GM12878 (cell line): ENCODE data around the gene CCDC110. TPM values are rescaled to one million over a fixed set of nuclear protein-coding genes. Genes with fewer than 3 reads are reported as not detected.

Experiments
- BCL11A ChIP-seq: IDR thresholded peaks from 2 replicates; pipeline ENCODE4 v1.6.1; 2011; ENCODE audit warnings: low read depth, low read length
- CBFB ChIP-seq: IDR thresholded peaks from 2 replicates; pipeline ENCODE4 v1.6.1; 2016; ENCODE audit warnings: antibody characterized with exemption, low read depth
- CHD1 ChIP-seq: IDR thresholded peaks from 2 replicates; pipeline ENCODE4 v1.6.1; 2012; ENCODE audit warnings: low read depth, low read length, improper control_type of control experiment
- GABPA ChIP-seq: IDR thresholded peaks from 2 replicates; pipeline ENCODE4 v1.6.1; 2014; ENCODE audit warnings: antibody characterized with exemption, low read depth, mild to moderate bottlenecking, inconsistent platforms
- MEF2B ChIP-seq: fragments of 450-650 bp; IDR thresholded peaks from 2 replicates; pipeline ENCODE4 v1.6.1; 2018; ENCODE audit warnings: mild to moderate bottlenecking, moderate library complexity; ENCODE audit not compliant: partially characterized antibody, poor library complexity, severe bottlenecking
- MYC ChIP-seq: IDR thresholded peaks from 2 replicates; pipeline ENCODE4 v1.6.1; 2011; ENCODE audit warnings: mild to moderate bottlenecking, low read length, moderate library complexity, inconsistent platforms; ENCODE audit not compliant: insufficient read depth, insufficient replicate concordance, insufficient read length, severe bottlenecking
- NBN ChIP-seq: fragments of 450-650 bp; IDR thresholded peaks from 2 replicates; pipeline ENCODE4 v1.6.1; 2016
- NFYB ChIP-seq: IDR thresholded peaks from 2 replicates; pipeline ENCODE4 v1.6.1; 2011; ENCODE audit warnings: low read depth, mild to moderate bottlenecking, low read length, improper control_type of control experiment, moderate library complexity; ENCODE audit not compliant: insufficient read depth
- NKRF ChIP-seq: fragments of 450-650 bp; conservative IDR thresholded peaks from 2 replicates; pipeline ENCODE4 v1.6.1; 2017; ENCODE audit warnings: mild to moderate bottlenecking, moderate library complexity
- NR2C2 ChIP-seq: IDR thresholded peaks from 2 replicates; pipeline ENCODE4 v1.6.1; 2011; ENCODE audit warnings: borderline replicate concordance, low read depth; ENCODE audit not compliant: control insufficient read depth, insufficient read length
- RELB ChIP-seq: fragments of 450-650 bp; IDR thresholded peaks from 2 replicates; pipeline ENCODE4 v1.6.1; 2017; ENCODE audit warnings: low read depth, mild to moderate bottlenecking, moderate library complexity
- RFX5 ChIP-seq: IDR thresholded peaks from 2 replicates; pipeline ENCODE4 v1.6.1; 2011; ENCODE audit warnings: low read depth, low read length, improper control_type of control experiment
- RUNX3 ChIP-seq: IDR thresholded peaks from 2 replicates; pipeline ENCODE4 v1.6.1; 2012; ENCODE audit warnings: low read length, inconsistent platforms
- polyA plus RNA-seq, 11 experiments: library from polyadenylated mRNA; depleted of rRNA in 4 of 11; unstranded in 6 of 11; stranded (reverse) in 5 of 11; fragments of >200 nt; fragmentation: Nextera tagmentation in 4 of 11; fragmentation: Illumina TruSeq in 1 of 11; extraction: Ambion mirVana in 4 of 11; extraction: Trizol in 1 of 11; gene quantifications; 1 replicate in 1 of 11; 2 replicates in 10 of 11; pipeline versions ENCODE4 v1.2.1 to v1.2.3, GENCODE V29; 2011 to 2016; ENCODE audit warnings: inconsistent platforms in 2 of 11, missing spikeins in 2 of 11, low read depth in 1 of 11
- total RNA-seq, 4 experiments: library from RNA; depleted of rRNA in 3 of 4; stranded (reverse); fragments of >200 nt in 3 of 4; fragmentation: Illumina TruSeq in 1 of 4; extraction: Trizol in 1 of 4; gene quantifications; 2 replicates each; pipeline versions ENCODE4 v1.2.1 to v1.2.3, GENCODE V29; 2013 to 2021
- TF ChIP-seq, protein P1 (sequence below): fragments of 450-650 bp; IDR thresholded peaks from 2 replicates; pipeline ENCODE4 v1.6.1; 2016; ENCODE audit warnings: mild to moderate bottlenecking, moderate library complexity, borderline replicate concordance
- TF ChIP-seq, protein P2 (sequence below): fragments of 150-350 bp; IDR thresholded peaks from 2 replicates; pipeline ENCODE4 v1.6.1; 2016; ENCODE audit warnings: low read depth, low read length
- TF ChIP-seq, protein P3 (sequence below): IDR thresholded peaks from 2 replicates; pipeline ENCODE4 v1.6.1; 2011; ENCODE audit warnings: borderline replicate concordance, low read depth, mild to moderate bottlenecking, moderate library complexity, low read length; ENCODE audit not compliant: insufficient read depth, poor library complexity, severe bottlenecking

CCDC110 gene
- total and polyA plus RNA-seq, 10 of the 15 experiments (the other 5 are each of a cell fraction or from before 2014, with no cell fraction given): 0.85 to 3.1 (median 2.1) TPM; not detected in 1

- TF ChIP-seq NKRF: no peak
- peak; percentile 12 for TF ChIP-seq MEF2B
- TF ChIP-seq NFYB: no peak
- no peak for TF ChIP-seq CBFB
- peak; percentile 55; the same call in 1 of the 2 replicates for TF ChIP-seq BCL11A
- TF ChIP-seq CHD1: no peak
- TF ChIP-seq, protein P1, sequence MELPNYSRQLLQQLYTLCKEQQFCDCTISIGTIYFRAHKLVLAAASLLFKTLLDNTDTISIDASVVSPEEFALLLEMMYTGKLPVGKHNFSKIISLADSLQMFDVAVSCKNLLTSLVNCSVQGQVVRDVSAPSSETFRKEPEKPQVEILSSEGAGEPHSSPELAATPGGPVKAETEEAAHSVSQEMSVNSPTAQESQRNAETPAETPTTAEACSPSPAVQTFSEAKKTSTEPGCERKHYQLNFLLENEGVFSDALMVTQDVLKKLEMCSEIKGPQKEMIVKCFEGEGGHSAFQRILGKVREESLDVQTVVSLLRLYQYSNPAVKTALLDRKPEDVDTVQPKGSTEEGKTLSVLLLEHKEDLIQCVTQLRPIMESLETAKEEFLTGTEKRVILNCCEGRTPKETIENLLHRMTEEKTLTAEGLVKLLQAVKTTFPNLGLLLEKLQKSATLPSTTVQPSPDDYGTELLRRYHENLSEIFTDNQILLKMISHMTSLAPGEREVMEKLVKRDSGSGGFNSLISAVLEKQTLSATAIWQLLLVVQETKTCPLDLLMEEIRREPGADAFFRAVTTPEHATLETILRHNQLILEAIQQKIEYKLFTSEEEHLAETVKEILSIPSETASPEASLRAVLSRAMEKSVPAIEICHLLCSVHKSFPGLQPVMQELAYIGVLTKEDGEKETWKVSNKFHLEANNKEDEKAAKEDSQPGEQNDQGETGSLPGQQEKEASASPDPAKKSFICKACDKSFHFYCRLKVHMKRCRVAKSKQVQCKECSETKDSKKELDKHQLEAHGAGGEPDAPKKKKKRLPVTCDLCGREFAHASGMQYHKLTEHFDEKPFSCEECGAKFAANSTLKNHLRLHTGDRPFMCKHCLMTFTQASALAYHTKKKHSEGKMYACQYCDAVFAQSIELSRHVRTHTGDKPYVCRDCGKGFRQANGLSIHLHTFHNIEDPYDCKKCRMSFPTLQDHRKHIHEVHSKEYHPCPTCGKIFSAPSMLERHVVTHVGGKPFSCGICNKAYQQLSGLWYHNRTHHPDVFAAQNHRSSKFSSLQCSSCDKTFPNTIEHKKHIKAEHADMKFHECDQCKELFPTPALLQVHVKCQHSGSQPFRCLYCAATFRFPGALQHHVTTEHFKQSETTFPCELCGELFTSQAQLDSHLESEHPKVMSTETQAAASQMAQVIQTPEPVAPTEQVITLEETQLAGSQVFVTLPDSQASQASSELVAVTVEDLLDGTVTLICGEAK: no peak
- TF ChIP-seq NR2C2: no peak
- no peak for TF ChIP-seq MYC
- TF ChIP-seq GABPA: peak; percentile 56; the same call in 1 of the 2 replicates
- TF ChIP-seq, protein P2, sequence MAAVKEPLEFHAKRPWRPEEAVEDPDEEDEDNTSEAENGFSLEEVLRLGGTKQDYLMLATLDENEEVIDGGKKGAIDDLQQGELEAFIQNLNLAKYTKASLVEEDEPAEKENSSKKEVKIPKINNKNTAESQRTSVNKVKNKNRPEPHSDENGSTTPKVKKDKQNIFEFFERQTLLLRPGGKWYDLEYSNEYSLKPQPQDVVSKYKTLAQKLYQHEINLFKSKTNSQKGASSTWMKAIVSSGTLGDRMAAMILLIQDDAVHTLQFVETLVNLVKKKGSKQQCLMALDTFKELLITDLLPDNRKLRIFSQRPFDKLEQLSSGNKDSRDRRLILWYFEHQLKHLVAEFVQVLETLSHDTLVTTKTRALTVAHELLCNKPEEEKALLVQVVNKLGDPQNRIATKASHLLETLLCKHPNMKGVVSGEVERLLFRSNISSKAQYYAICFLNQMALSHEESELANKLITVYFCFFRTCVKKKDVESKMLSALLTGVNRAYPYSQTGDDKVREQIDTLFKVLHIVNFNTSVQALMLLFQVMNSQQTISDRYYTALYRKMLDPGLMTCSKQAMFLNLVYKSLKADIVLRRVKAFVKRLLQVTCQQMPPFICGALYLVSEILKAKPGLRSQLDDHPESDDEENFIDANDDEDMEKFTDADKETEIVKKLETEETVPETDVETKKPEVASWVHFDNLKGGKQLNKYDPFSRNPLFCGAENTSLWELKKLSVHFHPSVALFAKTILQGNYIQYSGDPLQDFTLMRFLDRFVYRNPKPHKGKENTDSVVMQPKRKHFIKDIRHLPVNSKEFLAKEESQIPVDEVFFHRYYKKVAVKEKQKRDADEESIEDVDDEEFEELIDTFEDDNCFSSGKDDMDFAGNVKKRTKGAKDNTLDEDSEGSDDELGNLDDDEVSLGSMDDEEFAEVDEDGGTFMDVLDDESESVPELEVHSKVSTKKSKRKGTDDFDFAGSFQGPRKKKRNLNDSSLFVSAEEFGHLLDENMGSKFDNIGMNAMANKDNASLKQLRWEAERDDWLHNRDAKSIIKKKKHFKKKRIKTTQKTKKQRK: no peak
- TF ChIP-seq RFX5: no peak
- no peak for TF ChIP-seq NBN
- no peak for TF ChIP-seq RELB
- TF ChIP-seq RUNX3: peak; percentile 40; the same call in 1 of the 2 replicates
- TF ChIP-seq, protein P3, sequence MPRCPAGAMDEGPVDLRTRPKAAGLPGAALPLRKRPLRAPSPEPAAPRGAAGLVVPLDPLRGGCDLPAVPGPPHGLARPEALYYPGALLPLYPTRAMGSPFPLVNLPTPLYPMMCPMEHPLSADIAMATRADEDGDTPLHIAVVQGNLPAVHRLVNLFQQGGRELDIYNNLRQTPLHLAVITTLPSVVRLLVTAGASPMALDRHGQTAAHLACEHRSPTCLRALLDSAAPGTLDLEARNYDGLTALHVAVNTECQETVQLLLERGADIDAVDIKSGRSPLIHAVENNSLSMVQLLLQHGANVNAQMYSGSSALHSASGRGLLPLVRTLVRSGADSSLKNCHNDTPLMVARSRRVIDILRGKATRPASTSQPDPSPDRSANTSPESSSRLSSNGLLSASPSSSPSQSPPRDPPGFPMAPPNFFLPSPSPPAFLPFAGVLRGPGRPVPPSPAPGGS: no peak
These were observed 66.1 kb downstream of the CCDC110 start (continued) for GRCh38 chr4:185405296-185405999.
